Subcutaneous abdominal adipose tissue (tissue), 5 donors: ENCODE data around the gene UCP3.
A peak's percentile ranks its signal among the peaks of the same experiment; 100 is the strongest.

Experiments
- H3K27ac ChIP-seq: one replicate; pipeline ENCODE4 v1.7.0; 2013; ENCODE audit warnings: low read depth, mild to moderate bottlenecking, inconsistent platforms, low read length, moderate library complexity
- H3K27me3 ChIP-seq, 5 donors: one replicate each; pipeline ENCODE4 v1.7.0; 2013; ENCODE audit warnings: low read length in 5 of 5, inconsistent platforms in 1 of 5; ENCODE audit not compliant: control insufficient read depth in 5 of 5, insufficient read depth in 4 of 5
- H3K36me3 ChIP-seq, 5 donors: one replicate each; pipeline ENCODE4 v1.7.0; 2013; ENCODE audit warnings: low read length in 5 of 5; ENCODE audit not compliant: control insufficient read depth in 5 of 5, insufficient read depth in 5 of 5
- H3K4me1 ChIP-seq, 5 donors: one replicate each; pipeline ENCODE4 v1.7.0; 2013; ENCODE audit warnings: low read length in 5 of 5, mild to moderate bottlenecking in 3 of 5, moderate library complexity in 1 of 5; ENCODE audit not compliant: control insufficient read depth in 5 of 5, insufficient read depth in 5 of 5
- H3K4me3 ChIP-seq, 5 donors: one replicate each; pipeline ENCODE4 v1.7.0; 2013; ENCODE audit warnings: low read length in 5 of 5, low read depth in 1 of 5
- H3K9ac ChIP-seq, 5 donors: one replicate each; pipeline ENCODE4 v1.7.0; 2013; ENCODE audit warnings: low read length in 5 of 5, mild to moderate bottlenecking in 4 of 5, moderate library complexity in 3 of 5
- H3K9me3 ChIP-seq, 5 donors: one replicate each; pipeline ENCODE4 v1.7.0; 2013; ENCODE audit warnings: low read length in 5 of 5; ENCODE audit not compliant: control insufficient read depth in 5 of 5
- donor health status: healthy.
- donor health status: healthy.
- donor health status: healthy.
- donor health status: healthy.
- donor health status: healthy.

The UCP3 gene

DNA sequence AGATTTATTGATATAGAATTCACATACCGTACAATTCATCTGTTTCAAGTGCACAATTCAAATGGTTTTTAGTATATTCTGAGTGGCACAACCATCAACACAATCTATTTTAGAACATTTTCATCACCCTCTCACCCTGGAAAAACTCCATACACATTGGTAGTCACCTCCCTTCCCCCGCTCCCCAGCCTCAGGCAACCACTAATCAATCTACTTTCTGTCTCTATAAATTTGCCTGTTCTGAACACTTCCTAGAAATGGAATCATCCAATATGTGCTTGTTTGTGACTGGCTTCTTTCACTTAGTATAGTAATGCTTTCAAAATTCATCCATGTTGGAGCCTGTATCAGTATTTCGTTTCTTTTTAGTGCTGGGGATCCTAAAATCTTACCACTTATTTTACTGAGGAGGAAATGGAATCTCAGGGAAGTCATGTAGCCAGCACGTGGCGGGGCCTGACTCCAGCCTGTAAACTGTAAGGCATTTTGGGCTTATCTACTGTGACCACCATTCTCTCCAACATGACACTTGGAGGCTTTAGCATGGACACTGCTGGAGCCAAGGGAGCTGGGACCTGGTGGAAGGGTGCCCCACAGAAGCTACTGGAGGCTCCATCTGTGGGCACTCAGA is 905 bp upstream of the UCP3 start:
- no peak overlapping the region for H3K4me3 ChIP-seq
- no peak overlapping the region for H3K9ac ChIP-seq
- H3K27me3 ChIP-seq = no peaks in the 10 kb centered on the region
- peaks cover 0 to 17% (median 0%) of the 10 kb centered on the region in 5 donors for H3K36me3 ChIP-seq
- no peaks in the 10 kb centered on the region for H3K9me3 ChIP-seq
- no peak overlapping the region for H3K27ac ChIP-seq
- H3K4me1 ChIP-seq = peaks cover 8 to 46% (median 23%) of the 10 kb centered on the region in 5 donors

- H3K27ac ChIP-seq = no peak overlapping the region
- H3K9me3 ChIP-seq = no peaks in the 10 kb centered on the region
- no peak overlapping the region for H3K9ac ChIP-seq
- H3K4me1 ChIP-seq = peaks cover 8 to 52% (median 29%) of the 10 kb centered on the region in 5 donors
- peaks cover 0 to 19% (median 0%) of the 10 kb centered on the region in 5 donors for H3K36me3 ChIP-seq
- H3K4me3 ChIP-seq = no peak overlapping the region
- H3K27me3 ChIP-seq = no peaks in the 10 kb centered on the region
Observed at GRCh38 chr11:74009230-74009547, 304 bp upstream of the UCP3 start.

GRCh38 chr11:74007691-74008372 is 1.1 kb downstream of the UCP3 start:
- peaks cover 11 to 55% (median 29%) of the 10 kb centered on the region in 5 donors for H3K4me1 ChIP-seq
- H3K9me3 ChIP-seq = no peaks in the 10 kb centered on the region
- no peak overlapping the region for H3K9ac ChIP-seq
- no peak overlapping the region for H3K27ac ChIP-seq
- H3K4me3 ChIP-seq = no peak overlapping the region
- H3K27me3 ChIP-seq = no peaks in the 10 kb centered on the region
- H3K36me3 ChIP-seq = peaks cover 0 to 25% (median 8%) of the 10 kb centered on the region in 5 donors

DNA sequence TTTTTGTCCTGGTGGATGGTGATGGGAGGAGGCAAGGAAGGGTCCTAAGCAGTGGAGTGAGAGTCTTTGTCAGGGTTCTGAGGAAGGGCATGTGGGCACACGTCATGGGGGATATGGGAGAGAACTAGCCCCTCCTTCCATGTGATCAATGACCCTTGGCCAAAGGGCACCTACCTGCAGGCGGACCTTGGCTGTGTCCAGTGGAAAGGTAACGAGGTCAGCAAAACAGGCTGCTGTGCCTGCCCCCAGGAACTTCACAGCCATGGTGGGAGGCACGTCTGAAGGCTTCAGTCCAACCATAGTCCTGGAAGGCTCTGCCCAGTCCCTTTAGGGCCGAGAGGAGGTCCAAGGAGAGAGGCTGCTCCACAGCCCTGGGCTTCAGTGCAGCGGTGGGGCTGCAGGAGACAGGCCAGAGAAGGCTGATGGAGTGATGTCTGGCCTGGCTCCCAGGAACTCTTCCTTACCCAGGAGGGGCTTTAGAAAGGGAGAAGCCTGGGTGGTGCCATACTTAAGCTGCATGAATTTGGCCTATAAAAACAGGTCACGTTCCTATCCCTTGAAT is 2.1 kb downstream of the UCP3 start:
- Histone ChIP-seq H3K9ac (no peak overlapping the region), H3K4me1 (peaks cover 10 to 53% (median 23%) of the 10 kb centered on the region in 5 donors), H3K36me3 (peaks cover 0 to 31% (median 9%) of the 10 kb centered on the region in 5 donors), H3K27ac (no peak overlapping the region), H3K27me3 (no peaks in the 10 kb centered on the region), H3K4me3 (no peak overlapping the region), H3K9me3 (no peaks in the 10 kb centered on the region)

- no peak overlapping the region for H3K27ac ChIP-seq
Observed at GRCh38 chr11:74005721-74006517, 3.0 kb downstream of the UCP3 start.

GRCh38 chr11:74004759-74005615 is 3.9 kb downstream of the UCP3 start:
- H3K36me3 ChIP-seq = peaks cover 0 to 36% (median 12%) of the 10 kb centered on the region in 5 donors
- H3K4me3 ChIP-seq = no peak overlapping the region
- no peak overlapping the region for H3K27ac ChIP-seq
- H3K9ac ChIP-seq = peak overlapping the region in 2 of 5 donors; percentile 11 to 15
- H3K27me3 ChIP-seq = no peaks in the 10 kb centered on the region
- H3K4me1 ChIP-seq = peaks cover 3 to 35% (median 15%) of the 10 kb centered on the region in 5 donors
- no peaks in the 10 kb centered on the region for H3K9me3 ChIP-seq

More at GRCh38 chr11:74005721-74006517, 3.0 kb downstream of the UCP3 start:
- peaks cover 6 to 44% (median 15%) of the 10 kb centered on the region in 5 donors for H3K4me1 ChIP-seq
- H3K9ac ChIP-seq = no peak overlapping the region
- peaks cover 0 to 36% (median 12%) of the 10 kb centered on the region in 5 donors for H3K36me3 ChIP-seq
- no peaks in the 10 kb centered on the region for H3K27me3 ChIP-seq
- no peaks in the 10 kb centered on the region for H3K9me3 ChIP-seq
- H3K4me3 ChIP-seq = no peak overlapping the region

- Histone ChIP-seq H3K27me3 (no peaks in the 10 kb centered on the region), H3K27ac (no peak overlapping the region), H3K36me3 (peaks cover 0 to 36% (median 12%) of the 10 kb centered on the region in 5 donors), H3K9ac (peak overlapping the region in 2 of 5 donors; percentile 11 to 15), H3K4me3 (no peak overlapping the region), H3K9me3 (no peaks in the 10 kb centered on the region), H3K4me1 (peaks cover 3 to 31% (median 15%) of the 10 kb centered on the region in 5 donors)
Observed at GRCh38 chr11:74004046-74004695, 4.7 kb downstream of the UCP3 start.

GRCh38 chr11:74002832-74003231 is 6.1 kb downstream of the UCP3 start:
- H3K27ac ChIP-seq = no peak overlapping the region
- no peaks in the 10 kb centered on the region for H3K9me3 ChIP-seq
- H3K27me3 ChIP-seq = no peaks in the 10 kb centered on the region
- peaks cover 0 to 34% (median 12%) of the 10 kb centered on the region in 5 donors for H3K36me3 ChIP-seq
- H3K4me3 ChIP-seq = no peak overlapping the region
- H3K4me1 ChIP-seq = peaks cover 3 to 22% (median 14%) of the 10 kb centered on the region in 5 donors
- H3K9ac ChIP-seq = no peak overlapping the region

DNA sequence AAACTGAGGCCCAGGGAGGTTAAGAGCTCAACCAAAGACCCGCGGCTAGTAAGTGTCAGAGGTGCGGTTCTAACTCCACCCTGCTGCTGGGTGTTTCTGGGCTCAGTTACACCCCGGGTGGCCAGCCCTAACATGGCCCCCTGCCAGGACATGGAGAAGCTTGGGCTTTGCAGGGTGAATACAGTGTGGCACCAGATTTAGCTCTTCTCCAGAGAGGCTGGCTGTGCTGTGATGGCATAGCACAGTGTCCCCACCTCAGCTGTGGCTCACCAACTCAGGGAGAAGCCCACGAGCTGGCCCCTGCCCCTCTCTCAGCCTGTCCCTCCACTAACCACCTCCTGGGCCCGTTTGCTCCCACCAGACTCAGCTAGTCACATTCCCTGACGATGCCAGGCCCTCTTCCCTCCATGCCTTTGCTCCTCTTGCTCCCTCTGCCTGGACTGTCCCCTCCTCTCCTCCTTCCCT is 7.0 kb downstream of the UCP3 start:
- H3K9ac ChIP-seq = no peak overlapping the region
- H3K27me3 ChIP-seq = no peaks in the 10 kb centered on the region
- H3K4me1 ChIP-seq = peaks cover 3 to 22% (median 14%) of the 10 kb centered on the region in 5 donors
- H3K27ac ChIP-seq = no peak overlapping the region
- no peaks in the 10 kb centered on the region for H3K9me3 ChIP-seq
- no peak overlapping the region for H3K4me3 ChIP-seq
- peaks cover 0 to 34% (median 12%) of the 10 kb centered on the region in 5 donors for H3K36me3 ChIP-seq
